Neural progenitor cell (in vitro differentiated cells): ENCODE data around the gene ELL. TPM values are rescaled to one million over a fixed set of nuclear protein-coding genes. Genes with fewer than 3 reads are reported as not detected.

ENCODE experiments used
- DNase-seq: peaks from one replicate; pipeline ENCODE4 v3.0.0-alpha.2; 2016; ENCODE audit warnings: low spot score
- H2AFZ ChIP-seq: fragments of 200-600 bp; sonication (generic); replicated peaks from 2 replicates; pipeline ENCODE4 v1.6.1; 2016; ENCODE audit warnings: antibody characterized with exemption
- H3F3A ChIP-seq: fragments of 200-600 bp; sonication (generic); 2 replicates; pipeline ENCODE4 v1.6.1; 2016; ENCODE audit warnings: antibody characterized with exemption, low read depth
- H3K27ac ChIP-seq: fragments of 200-600 bp; sonication (generic); 2 replicates; pipeline ENCODE4 v1.5.1; 2016; ENCODE audit warnings: mild to moderate bottlenecking
- H3K27me3 ChIP-seq: fragments of 200-600 bp; sonication (generic); 2 replicates; pipeline ENCODE4 v1.6.1; 2016; ENCODE audit warnings: mild to moderate bottlenecking, moderate library complexity
- H3K36me3 ChIP-seq: fragments of 200-600 bp; sonication (generic); 2 replicates; pipeline ENCODE4 v1.5.1; 2016
- H3K4me1 ChIP-seq: fragments of 200-600 bp; sonication (generic); 2 replicates; pipeline ENCODE4 v1.6.1; 2016; ENCODE audit warnings: mixed run types
- H3K4me2 ChIP-seq: fragments of 200-600 bp; sonication (generic); 2 replicates; pipeline ENCODE4 v1.6.1; 2016
- H3K4me3 ChIP-seq: fragments of 200-600 bp; sonication (generic); 2 replicates; pipeline ENCODE4 v1.5.1; 2016
- H3K79me2 ChIP-seq: fragments of 200-600 bp; sonication (generic); 2 replicates; pipeline ENCODE4 v1.6.1; 2016; ENCODE audit warnings: low read depth
- H3K9ac ChIP-seq: fragments of 200-600 bp; sonication (generic); 2 replicates; pipeline ENCODE4 v1.6.1; 2016
- H3K9me3 ChIP-seq: fragments of 200-600 bp; sonication (generic); 2 replicates; pipeline ENCODE4 v1.5.1; 2016; ENCODE audit warnings: low read depth
- H4K20me1 ChIP-seq: fragments of 200-600 bp; sonication (generic); 2 replicates; pipeline ENCODE4 v1.6.1; 2016; ENCODE audit warnings: low read depth
- H3K27ac Mint-ChIP-seq: 3 replicates; pipeline ENCODE4 v1.8.0; 2021; ENCODE audit warnings: mixed read lengths
- H3K27me3 Mint-ChIP-seq: 2 replicates; pipeline ENCODE4 v1.8.0; 2022; ENCODE audit warnings: low read depth, mild to moderate bottlenecking, inconsistent platforms, moderate library complexity, mixed read lengths; ENCODE audit not compliant: insufficient read depth
- H3K36me3 Mint-ChIP-seq: 3 replicates; pipeline ENCODE4 v1.8.0; 2021; ENCODE audit warnings: mixed read lengths
- H3K4me1 Mint-ChIP-seq: 3 replicates; pipeline ENCODE4 v1.8.0; 2021; ENCODE audit warnings: mixed read lengths
- H3K4me3 Mint-ChIP-seq: 3 replicates; pipeline ENCODE4 v1.8.0; 2021; ENCODE audit warnings: mild to moderate bottlenecking, moderate library complexity, mixed read lengths
- H3K9me3 Mint-ChIP-seq: 3 replicates; pipeline ENCODE4 v1.8.0; 2020; ENCODE audit warnings: mixed read lengths
- EZH2 ChIP-seq: fragments of 200-600 bp; sonication (generic); IDR thresholded peaks from 2 replicates; pipeline ENCODE4 v1.6.1; 2017; ENCODE audit warnings: antibody characterized with exemption, mild to moderate bottlenecking, moderate library complexity
- EZH2phosphoT487 ChIP-seq: fragments of 200-600 bp; sonication (generic); IDR thresholded peaks from 2 replicates; pipeline ENCODE4 v1.6.1; 2017; ENCODE audit warnings: antibody characterized with exemption
- total RNA-seq: library from RNA; depleted of rRNA; stranded (reverse); fragments of >200 nt; gene quantifications from 2 replicates; pipeline ENCODE4 v1.2.3, GENCODE V29; 2015; ENCODE audit warnings: low replicate concordance
- TF ChIP-seq, protein P1 (sequence below): fragments of 200-600 bp; sonication (generic); IDR thresholded peaks from 2 replicates; pipeline ENCODE4 v1.5.1; 2017; ENCODE audit warnings: antibody characterized with exemption, mild to moderate bottlenecking

Gene ELL
- total RNA-seq, 1 donor from 2014 or later: 2.9 TPM

DNA sequence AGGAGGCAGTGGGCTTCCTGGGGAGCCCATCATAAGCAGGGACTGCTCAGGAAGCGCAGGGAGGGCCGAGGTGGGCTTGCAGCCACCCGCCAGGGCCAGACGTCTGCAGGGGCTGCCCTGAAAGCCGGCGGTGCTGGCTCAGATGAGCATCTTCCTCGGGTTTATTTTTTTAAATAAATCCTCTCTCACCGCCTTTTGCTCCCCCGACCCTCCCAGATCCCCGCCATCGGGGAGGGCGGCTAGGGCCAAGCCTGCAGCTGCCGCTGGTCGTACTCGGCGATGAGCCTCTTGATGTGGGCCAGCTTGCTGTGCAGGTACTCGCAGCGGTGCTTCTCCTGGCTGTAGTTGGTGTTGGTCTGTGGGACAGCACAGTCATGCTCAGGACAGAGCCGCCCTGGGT lies 77.4 kb downstream of the ELL start:
- Histone ChIP-seq H3F3A (peaks cover 15% of the 10 kb centered on the region), H3K4me3 (no peak overlapping the region), H3K36me3 (no peaks in the 10 kb centered on the region), H3K4me1 (peaks cover 8% of the 10 kb centered on the region), H3K9ac (no peak overlapping the region), H3K27me3 (no peaks in the 10 kb centered on the region), H3K9me3 (no peaks in the 10 kb centered on the region), H3K79me2 (no peaks in the 10 kb centered on the region), H3K27ac (no peak overlapping the region), H3K4me2 (no peak overlapping the region), H4K20me1 (no peaks in the 10 kb centered on the region), H2AFZ (no peak overlapping the region)
- DNase-seq: no peak
- peaks cover 5% of the 10 kb centered on the region for H3K27me3 Mint-ChIP-seq
- no peak overlapping the region for H3K4me3 Mint-ChIP-seq
- peaks cover 11% of the 10 kb centered on the region for H3K36me3 Mint-ChIP-seq
- TF ChIP-seq EZH2phosphoT487: no peak
- TF ChIP-seq, protein P1, sequence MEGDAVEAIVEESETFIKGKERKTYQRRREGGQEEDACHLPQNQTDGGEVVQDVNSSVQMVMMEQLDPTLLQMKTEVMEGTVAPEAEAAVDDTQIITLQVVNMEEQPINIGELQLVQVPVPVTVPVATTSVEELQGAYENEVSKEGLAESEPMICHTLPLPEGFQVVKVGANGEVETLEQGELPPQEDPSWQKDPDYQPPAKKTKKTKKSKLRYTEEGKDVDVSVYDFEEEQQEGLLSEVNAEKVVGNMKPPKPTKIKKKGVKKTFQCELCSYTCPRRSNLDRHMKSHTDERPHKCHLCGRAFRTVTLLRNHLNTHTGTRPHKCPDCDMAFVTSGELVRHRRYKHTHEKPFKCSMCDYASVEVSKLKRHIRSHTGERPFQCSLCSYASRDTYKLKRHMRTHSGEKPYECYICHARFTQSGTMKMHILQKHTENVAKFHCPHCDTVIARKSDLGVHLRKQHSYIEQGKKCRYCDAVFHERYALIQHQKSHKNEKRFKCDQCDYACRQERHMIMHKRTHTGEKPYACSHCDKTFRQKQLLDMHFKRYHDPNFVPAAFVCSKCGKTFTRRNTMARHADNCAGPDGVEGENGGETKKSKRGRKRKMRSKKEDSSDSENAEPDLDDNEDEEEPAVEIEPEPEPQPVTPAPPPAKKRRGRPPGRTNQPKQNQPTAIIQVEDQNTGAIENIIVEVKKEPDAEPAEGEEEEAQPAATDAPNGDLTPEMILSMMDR: no peak
- no peak for TF ChIP-seq EZH2
- no peak overlapping the region for H3K27ac Mint-ChIP-seq
- peaks cover 2% of the 10 kb centered on the region for H3K9me3 Mint-ChIP-seq
- peaks cover 35% of the 10 kb centered on the region for H3K4me1 Mint-ChIP-seq

DNA sequence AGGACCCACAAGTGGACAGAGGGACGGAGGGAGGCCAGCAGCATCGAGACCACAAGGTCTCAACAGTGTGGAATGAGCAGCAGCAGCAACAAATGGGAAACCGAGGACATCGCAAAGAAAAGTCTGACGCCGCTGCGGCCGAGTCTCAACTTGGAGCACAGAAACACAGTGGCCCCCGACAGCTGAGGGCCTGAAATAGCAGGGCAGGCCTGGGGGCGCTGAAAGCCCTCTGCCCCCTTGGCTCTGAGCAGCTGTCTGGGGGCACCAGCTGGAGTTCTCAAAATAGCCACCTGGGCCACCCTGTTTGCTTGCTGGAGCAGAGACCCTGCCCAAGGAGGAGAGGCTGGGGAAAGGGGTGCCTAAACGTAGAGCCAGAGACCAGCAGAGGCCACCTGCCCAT lies 78.0 kb downstream of the ELL start:
- peaks cover 5% of the 10 kb centered on the region for H3K27me3 Mint-ChIP-seq
- H3K4me3 ChIP-seq: no peak overlapping the region
- no peak overlapping the region for H3K9ac ChIP-seq
- H3K4me3 Mint-ChIP-seq: no peak overlapping the region
- no peaks in the 10 kb centered on the region for H3K79me2 ChIP-seq
- no peak overlapping the region for H2AFZ ChIP-seq
- no peaks in the 10 kb centered on the region for H3K27me3 ChIP-seq
- no peak for DNase-seq
- no peak overlapping the region for H3K27ac ChIP-seq
- H3K27ac Mint-ChIP-seq: no peak overlapping the region
- H3F3A ChIP-seq: peaks cover 21% of the 10 kb centered on the region
- H3K36me3 Mint-ChIP-seq: peaks cover 11% of the 10 kb centered on the region
- peaks cover 15% of the 10 kb centered on the region for H3K4me1 ChIP-seq
- H3K36me3 ChIP-seq: no peaks in the 10 kb centered on the region
- TF ChIP-seq, protein P1: no peak
- no peak for TF ChIP-seq EZH2phosphoT487
- TF ChIP-seq EZH2: no peak
- H4K20me1 ChIP-seq: no peaks in the 10 kb centered on the region
- H3K4me1 Mint-ChIP-seq: peaks cover 42% of the 10 kb centered on the region
- H3K4me2 ChIP-seq: no peak overlapping the region
- H3K9me3 Mint-ChIP-seq: peaks cover 2% of the 10 kb centered on the region
- no peaks in the 10 kb centered on the region for H3K9me3 ChIP-seq

DNA sequence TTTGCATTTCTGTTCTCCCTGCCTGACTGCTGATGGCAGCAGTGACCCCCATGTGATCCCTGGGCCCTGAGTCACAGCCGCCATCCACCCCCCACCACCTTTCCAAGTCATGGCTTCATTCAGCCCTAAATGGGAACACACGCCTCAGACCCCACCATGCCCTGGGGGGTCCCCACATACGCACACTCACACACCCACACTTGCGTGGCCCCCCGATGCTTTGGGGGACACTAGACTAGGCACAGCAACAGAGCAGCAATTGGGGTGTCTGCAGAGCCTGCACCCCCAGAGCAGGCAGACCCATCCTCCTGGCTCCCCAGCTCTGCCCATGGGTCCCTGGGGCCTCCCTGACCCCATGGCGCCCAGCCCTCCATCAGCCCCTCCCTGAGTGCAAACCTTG lies 78.5 kb downstream of the ELL start:
- Histone ChIP-seq H3F3A (peaks cover 26% of the 10 kb centered on the region), H3K4me3 (no peak overlapping the region), H3K4me2 (no peak overlapping the region), H3K27me3 (no peaks in the 10 kb centered on the region), H3K36me3 (no peaks in the 10 kb centered on the region), H3K4me1 (peaks cover 19% of the 10 kb centered on the region), H4K20me1 (no peaks in the 10 kb centered on the region), H3K79me2 (no peaks in the 10 kb centered on the region), H3K9ac (no peak overlapping the region), H2AFZ (no peak overlapping the region), H3K9me3 (no peaks in the 10 kb centered on the region), H3K27ac (no peak overlapping the region)
- TF ChIP-seq, protein P1: no peak
- TF ChIP-seq EZH2phosphoT487 (no peak), EZH2 (no peak)
- Mint-ChIP-seq H3K9me3 (peaks cover 2% of the 10 kb centered on the region), H3K36me3 (peaks cover 10% of the 10 kb centered on the region), H3K27ac (no peak overlapping the region), H3K27me3 (peaks cover 5% of the 10 kb centered on the region), H3K4me1 (peaks cover 47% of the 10 kb centered on the region), H3K4me3 (no peak overlapping the region)
- no peak for DNase-seq
